ENCODE data around the gene APP.

The APP gene

DNA sequence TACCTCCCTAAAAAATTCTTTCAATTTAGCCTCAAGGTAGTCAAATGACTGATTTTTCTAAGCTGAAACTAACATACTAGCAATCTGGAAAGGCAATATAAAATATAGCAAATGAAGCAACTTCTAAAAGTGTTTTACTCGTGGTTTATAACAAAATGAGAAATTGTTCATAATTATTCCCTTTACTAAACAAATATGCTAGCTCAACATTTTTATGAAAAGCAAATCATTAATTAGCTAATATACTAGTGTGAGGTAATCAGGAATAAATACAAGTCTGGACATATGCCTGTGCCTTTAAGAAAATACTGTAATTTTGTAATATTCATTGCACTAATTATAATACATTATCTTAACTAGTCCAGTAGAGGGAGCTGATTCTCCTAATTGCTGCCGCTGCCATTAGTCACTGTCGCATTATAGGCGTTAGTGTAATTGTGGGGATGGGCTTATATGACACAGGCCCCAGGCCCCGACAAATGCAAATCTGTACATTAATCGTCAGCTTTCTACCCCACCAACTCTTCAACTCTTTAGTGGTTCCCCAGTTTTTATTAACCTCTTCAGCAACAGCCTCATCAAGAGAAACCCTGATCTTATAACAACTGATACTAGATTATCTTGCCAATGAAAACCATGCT lies 274.9 kb downstream of the APP start:
- Histone ChIP-seq H3K27ac (no peak overlapping the region), H3K4me3 (no peak overlapping the region)
- DNase-seq (ENCODE audit: low spot score): no peak
- TF ChIP-seq, protein P1, sequence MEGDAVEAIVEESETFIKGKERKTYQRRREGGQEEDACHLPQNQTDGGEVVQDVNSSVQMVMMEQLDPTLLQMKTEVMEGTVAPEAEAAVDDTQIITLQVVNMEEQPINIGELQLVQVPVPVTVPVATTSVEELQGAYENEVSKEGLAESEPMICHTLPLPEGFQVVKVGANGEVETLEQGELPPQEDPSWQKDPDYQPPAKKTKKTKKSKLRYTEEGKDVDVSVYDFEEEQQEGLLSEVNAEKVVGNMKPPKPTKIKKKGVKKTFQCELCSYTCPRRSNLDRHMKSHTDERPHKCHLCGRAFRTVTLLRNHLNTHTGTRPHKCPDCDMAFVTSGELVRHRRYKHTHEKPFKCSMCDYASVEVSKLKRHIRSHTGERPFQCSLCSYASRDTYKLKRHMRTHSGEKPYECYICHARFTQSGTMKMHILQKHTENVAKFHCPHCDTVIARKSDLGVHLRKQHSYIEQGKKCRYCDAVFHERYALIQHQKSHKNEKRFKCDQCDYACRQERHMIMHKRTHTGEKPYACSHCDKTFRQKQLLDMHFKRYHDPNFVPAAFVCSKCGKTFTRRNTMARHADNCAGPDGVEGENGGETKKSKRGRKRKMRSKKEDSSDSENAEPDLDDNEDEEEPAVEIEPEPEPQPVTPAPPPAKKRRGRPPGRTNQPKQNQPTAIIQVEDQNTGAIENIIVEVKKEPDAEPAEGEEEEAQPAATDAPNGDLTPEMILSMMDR (IDR thresholded peaks at IDR 0.05): peak; percentile 47

- no peak for DNase-seq (ENCODE audit: low spot score)
- TF ChIP-seq, protein P1 (IDR thresholded peaks at IDR 0.05): no peak
- Histone ChIP-seq H3K4me3 (no peak overlapping the region), H3K27ac (no peak overlapping the region)
Measured at GRCh38 chr21:25893191-25893590, 277.4 kb downstream of the APP start.

DNA sequence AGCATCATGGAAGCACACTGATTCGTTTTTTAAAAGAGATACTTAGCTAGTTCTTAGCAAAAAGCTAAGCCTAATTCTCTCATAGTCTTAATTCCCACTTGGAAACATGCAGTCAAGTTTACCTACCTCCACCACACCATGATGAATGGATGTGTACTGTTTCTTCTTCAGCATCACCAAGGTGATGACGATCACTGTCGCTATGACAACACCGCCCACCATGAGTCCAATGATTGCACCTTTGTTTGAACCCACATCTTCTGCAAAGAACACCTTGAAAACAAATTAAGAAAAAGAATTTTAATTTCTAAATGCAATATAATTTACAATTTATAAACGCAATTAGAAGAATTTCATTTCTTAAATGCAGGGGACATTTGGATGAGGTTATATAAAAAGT lies 279.0 kb downstream of the APP start:
- no peak for DNase-seq (ENCODE audit: low spot score)
- Histone ChIP-seq H3K27ac (no peak overlapping the region), H3K4me3 (no peak overlapping the region)
- TF ChIP-seq, protein P1 (IDR thresholded peaks at IDR 0.05): no peak

DNA sequence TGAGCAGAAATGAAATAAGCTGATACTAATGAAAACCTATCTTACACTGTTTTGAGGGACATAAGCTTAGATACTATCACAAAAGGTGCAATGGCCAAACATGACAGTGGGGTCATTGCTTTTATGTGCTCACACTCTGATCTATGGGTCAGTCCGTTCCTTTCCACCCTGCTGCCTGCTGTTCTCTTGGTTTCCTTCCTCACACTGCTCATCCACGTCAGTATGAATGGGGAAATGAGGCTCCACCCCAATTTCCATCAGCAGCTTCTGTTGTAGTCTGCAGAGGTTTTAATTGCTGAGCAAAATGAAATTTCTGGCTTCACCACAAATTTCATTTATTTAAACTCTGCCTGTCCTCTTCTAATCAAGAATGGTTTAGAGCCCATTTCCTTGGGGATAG lies 280.6 kb downstream of the APP start:
- TF ChIP-seq, protein P1 (IDR thresholded peaks at IDR 0.05): no peak
- H3K27ac ChIP-seq: no peak overlapping the region
- DNase-seq (ENCODE audit: low spot score): no peak
- no peak overlapping the region for H3K4me3 ChIP-seq

- TF ChIP-seq, protein P1 (IDR thresholded peaks at IDR 0.05): no peak
- DNase-seq (ENCODE audit: low spot score): no peak
Measured at GRCh38 chr21:25888711-25889110, 281.9 kb downstream of the APP start.

DNA sequence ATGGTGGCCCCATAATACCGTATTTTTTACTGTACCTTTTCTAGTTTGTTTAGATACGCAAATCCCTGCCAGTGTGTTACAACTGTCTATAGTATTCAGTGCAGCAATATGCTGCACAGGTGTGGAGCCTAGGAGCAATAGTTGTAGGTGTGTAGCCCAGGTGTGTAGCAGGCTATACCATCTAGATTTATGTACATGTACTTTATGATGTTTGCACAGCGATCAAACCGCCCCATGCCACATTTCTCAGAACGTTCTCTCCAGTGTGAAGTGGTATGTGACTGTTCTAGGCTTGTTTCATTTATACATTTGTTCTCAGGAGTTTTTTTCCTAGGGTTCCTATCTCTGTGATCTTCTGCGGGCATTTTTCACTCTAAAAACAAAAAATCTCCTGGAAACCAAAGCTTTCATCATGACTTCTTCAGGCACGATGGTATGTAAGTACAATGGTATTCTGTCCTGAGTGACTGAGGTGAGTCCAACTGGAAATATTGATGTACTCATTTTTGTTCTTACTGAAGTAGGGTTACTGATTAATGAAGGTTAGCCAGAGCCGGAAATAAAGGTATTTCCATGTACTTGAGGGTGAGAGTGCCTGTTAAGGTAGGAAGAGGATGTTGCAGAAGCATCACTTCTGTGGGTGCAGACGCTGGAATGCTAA lies 282.8 kb downstream of the APP start:
- Histone ChIP-seq H3K27ac (no peak overlapping the region), H3K4me3 (no peak overlapping the region)
- TF ChIP-seq, protein P1 (IDR thresholded peaks at IDR 0.05): no peak
- DNase-seq (ENCODE audit: low spot score): no peak

More at GRCh38 chr21:25888711-25889110, 281.9 kb downstream of the APP start:
- Histone ChIP-seq H3K27ac (no peak overlapping the region), H3K4me3 (no peak overlapping the region)

DNA sequence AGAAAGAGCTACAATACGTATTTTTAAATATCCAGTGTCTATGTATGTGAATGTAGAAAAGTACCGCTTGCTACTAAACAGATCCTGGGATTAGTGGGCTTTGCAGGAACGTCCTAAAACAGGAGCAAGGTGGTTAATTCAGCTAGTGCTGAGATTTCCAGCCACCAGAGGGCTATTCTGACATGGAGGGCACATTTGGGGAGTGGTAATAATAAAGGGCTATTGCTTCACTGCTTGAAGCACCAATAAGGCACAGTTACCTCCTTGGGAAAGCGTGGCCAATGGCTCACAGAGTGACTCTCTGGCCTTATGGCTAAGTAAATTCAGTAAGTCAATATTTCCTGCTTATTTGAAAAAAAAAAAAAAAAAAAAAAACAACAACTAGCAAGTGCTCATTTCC lies 283.4 kb downstream of the APP start:
- TF ChIP-seq, protein P1 (IDR thresholded peaks at IDR 0.05): no peak
- DNase-seq (ENCODE audit: low spot score): no peak
- Histone ChIP-seq H3K4me3 (no peak overlapping the region), H3K27ac (no peak overlapping the region)
